PFSK-1 (cell line): ENCODE data around the gene FBLN2.

Source experiments
- FOXP2 ChIP-seq: optimal IDR thresholded peaks from 2 replicates; pipeline ENCODE3; 2011; ENCODE audit warnings: borderline replicate concordance, control low read depth, inconsistent platforms; ENCODE audit not compliant: insufficient read depth; ENCODE audit errors: extremely low read length, extremely low read depth
- POLR2AphosphoS5 ChIP-seq: IDR thresholded peaks from 2 replicates; pipeline ENCODE4 v1.6.1; 2012; ENCODE audit warnings: low read depth, mild to moderate bottlenecking, control low read depth, low read length, moderate library complexity
- SIN3A ChIP-seq: IDR thresholded peaks from 2 replicates; pipeline ENCODE4 v1.6.1; 2012; ENCODE audit warnings: mild to moderate bottlenecking, low read length, moderate library complexity, borderline replicate concordance; ENCODE audit not compliant: insufficient read depth
- TAF1 ChIP-seq: IDR thresholded peaks from 2 replicates; pipeline ENCODE4 v1.6.1; 2012; ENCODE audit warnings: low read length, control low read depth, borderline replicate concordance; ENCODE audit not compliant: insufficient read depth
- TF ChIP-seq, protein P1 (sequence below), 2 experiments: IDR thresholded peaks; 2 replicates each; pipeline versions ENCODE4 v1.6.1 to v1.8.0; 2011 to 2012; ENCODE audit warnings: low read depth in 2 of 2, low read length in 2 of 2, control low read depth in 1 of 2, inconsistent platforms in 1 of 2, mild to moderate bottlenecking in 1 of 2, moderate library complexity in 1 of 2; ENCODE audit not compliant: insufficient read depth in 1 of 2

FBLN2 gene

GRCh38 chr3:13536832-13537231 is 12.1 kb upstream of the FBLN2 start:
- TF ChIP-seq TAF1 = no peak
- TF ChIP-seq, protein P1, sequence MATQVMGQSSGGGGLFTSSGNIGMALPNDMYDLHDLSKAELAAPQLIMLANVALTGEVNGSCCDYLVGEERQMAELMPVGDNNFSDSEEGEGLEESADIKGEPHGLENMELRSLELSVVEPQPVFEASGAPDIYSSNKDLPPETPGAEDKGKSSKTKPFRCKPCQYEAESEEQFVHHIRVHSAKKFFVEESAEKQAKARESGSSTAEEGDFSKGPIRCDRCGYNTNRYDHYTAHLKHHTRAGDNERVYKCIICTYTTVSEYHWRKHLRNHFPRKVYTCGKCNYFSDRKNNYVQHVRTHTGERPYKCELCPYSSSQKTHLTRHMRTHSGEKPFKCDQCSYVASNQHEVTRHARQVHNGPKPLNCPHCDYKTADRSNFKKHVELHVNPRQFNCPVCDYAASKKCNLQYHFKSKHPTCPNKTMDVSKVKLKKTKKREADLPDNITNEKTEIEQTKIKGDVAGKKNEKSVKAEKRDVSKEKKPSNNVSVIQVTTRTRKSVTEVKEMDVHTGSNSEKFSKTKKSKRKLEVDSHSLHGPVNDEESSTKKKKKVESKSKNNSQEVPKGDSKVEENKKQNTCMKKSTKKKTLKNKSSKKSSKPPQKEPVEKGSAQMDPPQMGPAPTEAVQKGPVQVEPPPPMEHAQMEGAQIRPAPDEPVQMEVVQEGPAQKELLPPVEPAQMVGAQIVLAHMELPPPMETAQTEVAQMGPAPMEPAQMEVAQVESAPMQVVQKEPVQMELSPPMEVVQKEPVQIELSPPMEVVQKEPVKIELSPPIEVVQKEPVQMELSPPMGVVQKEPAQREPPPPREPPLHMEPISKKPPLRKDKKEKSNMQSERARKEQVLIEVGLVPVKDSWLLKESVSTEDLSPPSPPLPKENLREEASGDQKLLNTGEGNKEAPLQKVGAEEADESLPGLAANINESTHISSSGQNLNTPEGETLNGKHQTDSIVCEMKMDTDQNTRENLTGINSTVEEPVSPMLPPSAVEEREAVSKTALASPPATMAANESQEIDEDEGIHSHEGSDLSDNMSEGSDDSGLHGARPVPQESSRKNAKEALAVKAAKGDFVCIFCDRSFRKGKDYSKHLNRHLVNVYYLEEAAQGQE (IDR thresholded peaks at IDR 0.05; ENCODE audit: insufficient read depth in 1 of 2, low read depth in 2 of 2, low read length in 2 of 2) = no peak
- TF ChIP-seq POLR2AphosphoS5 = no peak
- TF ChIP-seq FOXP2 = no peak
- no peak for TF ChIP-seq SIN3A

- TF ChIP-seq SIN3A (no peak), POLR2AphosphoS5 (no peak)
Observed at GRCh38 chr3:13537244-13537908, 11.5 kb upstream of the FBLN2 start.

- TF ChIP-seq, protein P1 (IDR thresholded peaks at IDR 0.05; ENCODE audit: insufficient read depth in 1 of 2, low read depth in 2 of 2, low read length in 2 of 2) = no peak
- TF ChIP-seq SIN3A (no peak), POLR2AphosphoS5 (no peak), TAF1 (no peak), FOXP2 (no peak)
Observed at GRCh38 chr3:13537909-13538296, 11.0 kb upstream of the FBLN2 start.

- TF ChIP-seq SIN3A (no peak), POLR2AphosphoS5 (no peak), TAF1 (no peak), FOXP2 (no peak)
- TF ChIP-seq, protein P1 (IDR thresholded peaks at IDR 0.05; ENCODE audit: insufficient read depth in 1 of 2, low read depth in 2 of 2, low read length in 2 of 2) = no peak
Observed at GRCh38 chr3:13538520-13539291, 10.2 kb upstream of the FBLN2 start.

DNA sequence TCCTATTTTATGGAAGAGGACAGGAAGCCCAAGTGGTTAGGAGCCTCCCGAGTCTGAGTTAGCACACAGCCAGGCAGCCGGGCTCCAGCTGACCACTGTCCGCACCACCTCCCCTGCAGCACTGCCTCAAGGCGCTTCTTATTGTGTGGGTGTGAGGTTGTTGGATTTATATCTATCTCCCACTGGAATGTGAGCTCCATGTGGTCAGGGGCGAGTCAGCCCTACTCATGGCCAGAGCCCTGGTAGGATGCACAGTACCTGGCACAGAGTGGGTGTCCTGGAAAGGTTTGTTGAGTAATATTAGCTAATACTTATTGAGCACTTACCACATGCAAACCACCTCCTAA is 9.7 kb upstream of the FBLN2 start:
- TF ChIP-seq FOXP2 = no peak
- TF ChIP-seq POLR2AphosphoS5 = no peak
- TF ChIP-seq, protein P1 (IDR thresholded peaks at IDR 0.05; ENCODE audit: insufficient read depth in 1 of 2, low read depth in 2 of 2, low read length in 2 of 2) = no peak
- no peak for TF ChIP-seq TAF1
- no peak for TF ChIP-seq SIN3A
